Mucosa of gallbladder (tissue), 1 donor: ENCODE data around the gene NR1H3. TPM values are rescaled to one million over a fixed set of nuclear protein-coding genes. Genes with fewer than 3 reads are reported as not detected.
"Not testable (repeated sequence)": the region's sequence is repeated elsewhere in the genome, so short reads cannot be mapped to it uniquely, and the experiment has no call there.

Experiments
- DNase-seq: peaks from one replicate; pipeline ENCODE4 v3.0.0-alpha.2; 2020; ENCODE audit warnings: low spot score
- total RNA-seq: library from RNA; stranded (reverse); gene quantifications from one replicate; pipeline ENCODE4 v1.2.1, GENCODE V29; 2021
- donor health status: DM: no; HTN: no; CAD: no.

NR1H3 gene
- total RNA-seq, 1 donor from 2014 or later = 33.5 TPM

- no peak for DNase-seq
Observed at GRCh38 chr11:47306484-47306844, 48.7 kb downstream of the NR1H3 start.

- no peak for DNase-seq
Observed at GRCh38 chr11:47308050-47308823, 50.4 kb downstream of the NR1H3 start.

DNA sequence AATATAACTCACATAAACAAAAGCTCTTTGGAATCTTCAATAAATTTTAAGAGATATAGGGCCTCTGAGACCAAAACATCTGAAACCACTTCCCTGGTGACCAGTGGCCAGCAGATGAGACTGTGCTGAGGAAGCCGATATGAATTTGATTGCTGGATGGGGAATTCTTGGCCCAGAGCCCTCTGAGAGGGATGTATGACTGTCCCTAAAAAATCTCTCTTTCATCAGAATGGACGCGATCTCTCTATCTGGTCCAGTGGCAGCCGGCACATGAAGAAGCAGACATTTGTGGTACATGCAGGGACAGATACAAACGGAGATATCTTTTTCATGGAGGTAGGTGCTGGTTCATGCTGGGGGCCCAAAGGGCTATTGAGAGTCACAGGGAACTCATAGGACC is 57.2 kb downstream of the NR1H3 start:
- DNase-seq = no peak

- not testable (repeated sequence) for DNase-seq
Observed at GRCh38 chr11:47316501-47316900, 58.7 kb downstream of the NR1H3 start.

- DNase-seq = no peak
Observed at GRCh38 chr11:47317064-47317828, 59.5 kb downstream of the NR1H3 start.

GRCh38 chr11:47318166-47318565 is 60.4 kb downstream of the NR1H3 start:
- no peak for DNase-seq

Other genes starting within 250 kb of the NR1H3 start
- gene ARFGAP2, start 81.1 kb upstream of the NR1H3 start, total RNA-seq = 91.8 TPM
- 34.4 TPM for gene PACSIN3, start 71.6 kb upstream of the NR1H3 start, total RNA-seq
- 22.7 TPM for gene DDB2, start 43.0 kb upstream of the NR1H3 start, total RNA-seq
- 48.5 TPM for gene ACP2, start 9.2 kb upstream of the NR1H3 start, total RNA-seq
- gene MADD, start 12.1 kb downstream of the NR1H3 start, total RNA-seq = 57.1 TPM
- not detected for gene MYBPC3, start 94.7 kb downstream of the NR1H3 start, total RNA-seq
- gene SPI1, start 120.6 kb downstream of the NR1H3 start, total RNA-seq = 35.3 TPM
- 58.6 TPM for gene SLC39A13, start 150.6 kb downstream of the NR1H3 start, total RNA-seq
- 80.5 TPM for gene PSMC3, start 168.4 kb downstream of the NR1H3 start, total RNA-seq
- gene RAPSN, start 191.1 kb downstream of the NR1H3 start, total RNA-seq = 0.35 TPM